ENCODE results near the gene SPRED1.
"Not testable (repeated sequence)": the region's sequence is repeated elsewhere in the genome, so short reads cannot be mapped to it uniquely, and the experiment has no call there.

SPRED1 gene

GRCh38 chr15:38237021-38237420, 15.6 kb upstream of the SPRED1 start:
- not testable (repeated sequence) for DNase-seq

GRCh38 chr15:38238311-38238710, 14.3 kb upstream of the SPRED1 start:
- no peak for DNase-seq

- DNase-seq = no peak
Measured at GRCh38 chr15:38242055-38242454, 10.6 kb upstream of the SPRED1 start.

- DNase-seq = no peak
Measured at GRCh38 chr15:38243278-38244055, 9.2 kb upstream of the SPRED1 start.

GRCh38 chr15:38247336-38247735, 5.3 kb upstream of the SPRED1 start:
- no peak for DNase-seq

- DNase-seq = peak; percentile 74
Measured at GRCh38 chr15:38253351-38253781, 730 bp downstream of the SPRED1 start.

- DNase-seq = peak; percentile 71
Measured at GRCh38 chr15:38254051-38254883, 1.6 kb downstream of the SPRED1 start.

GRCh38 chr15:38255690-38256089, 3.1 kb downstream of the SPRED1 start:
- no peak for DNase-seq

- no peak for DNase-seq
Measured at GRCh38 chr15:38257676-38258075, 5.0 kb downstream of the SPRED1 start.

- no peak for DNase-seq
Measured at GRCh38 chr15:38259134-38259533, 6.5 kb downstream of the SPRED1 start.

GRCh38 chr15:38260077-38260476, 7.4 kb downstream of the SPRED1 start:
- DNase-seq = peak; percentile 51

- DNase-seq = no peak
Measured at GRCh38 chr15:38263251-38263650, 10.6 kb downstream of the SPRED1 start.

GRCh38 chr15:38263996-38264395, 11.4 kb downstream of the SPRED1 start:
- peak; percentile 82 for DNase-seq

- DNase-seq = no peak
Measured at GRCh38 chr15:38266247-38266986, 13.8 kb downstream of the SPRED1 start.

GRCh38 chr15:38267421-38268022, 14.9 kb downstream of the SPRED1 start:
- peak; percentile 77 for DNase-seq

- no peak for DNase-seq
Measured at GRCh38 chr15:38271144-38271543, 18.5 kb downstream of the SPRED1 start.

- no peak for DNase-seq
Measured at GRCh38 chr15:38271895-38272294, 19.3 kb downstream of the SPRED1 start.

GRCh38 chr15:38272431-38272830, 19.8 kb downstream of the SPRED1 start:
- not testable (repeated sequence) for DNase-seq

GRCh38 chr15:38274135-38274534, 21.5 kb downstream of the SPRED1 start:
- DNase-seq = no peak

- DNase-seq = peak; percentile 59
Measured at GRCh38 chr15:38275959-38276358, 23.3 kb downstream of the SPRED1 start.

GRCh38 chr15:38277281-38277680, 24.6 kb downstream of the SPRED1 start:
- not testable (repeated sequence) for DNase-seq

GRCh38 chr15:38281031-38281430, 28.4 kb downstream of the SPRED1 start:
- DNase-seq = no peak

GRCh38 chr15:38283010-38283409, 30.4 kb downstream of the SPRED1 start:
- DNase-seq = no peak

All from HCEC 1CT (cell line).